ENCODE measurements around the gene RABGAP1L. TPM values are rescaled to one million over a fixed set of nuclear protein-coding genes. Genes with fewer than 3 reads are reported as not detected.
"Not testable (repeated sequence)": the region's sequence is repeated elsewhere in the genome, so short reads cannot be mapped to it uniquely, and the experiment has no call there.

RABGAP1L gene
- total RNA-seq, 2 donors from 2014 or later, result 51.4 to 124 TPM

DNA sequence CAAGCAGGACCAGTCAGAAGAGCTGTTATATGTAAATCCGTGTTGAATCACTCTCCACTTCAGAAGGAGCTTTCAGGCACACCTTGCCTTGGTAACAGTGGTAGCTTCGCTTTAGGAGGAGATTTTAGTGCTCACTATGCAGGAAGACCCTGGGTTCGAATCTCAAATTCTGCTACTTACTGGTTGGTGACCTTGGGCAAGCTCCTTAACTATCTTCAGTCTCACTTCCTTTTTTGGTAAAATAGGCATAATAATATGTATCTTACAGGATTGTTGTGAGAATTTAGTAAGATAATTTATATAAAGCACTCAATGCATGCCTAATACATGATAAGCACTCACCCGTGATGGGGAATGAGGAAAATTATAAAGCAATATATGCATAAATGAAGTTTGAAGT lies 241.8 kb downstream of the RABGAP1L start:
- H3K9me3 ChIP-seq, result no peaks in the 10 kb centered on the region
- H3K27ac ChIP-seq, result no peak overlapping the region
- intact Hi-C loops (cut with DNase I), result no loop called here
- no peak overlapping the region for H3K4me3 ChIP-seq
- ATAC-seq (no peak), DNase-seq (no peak)
- TF ChIP-seq, protein P1, sequence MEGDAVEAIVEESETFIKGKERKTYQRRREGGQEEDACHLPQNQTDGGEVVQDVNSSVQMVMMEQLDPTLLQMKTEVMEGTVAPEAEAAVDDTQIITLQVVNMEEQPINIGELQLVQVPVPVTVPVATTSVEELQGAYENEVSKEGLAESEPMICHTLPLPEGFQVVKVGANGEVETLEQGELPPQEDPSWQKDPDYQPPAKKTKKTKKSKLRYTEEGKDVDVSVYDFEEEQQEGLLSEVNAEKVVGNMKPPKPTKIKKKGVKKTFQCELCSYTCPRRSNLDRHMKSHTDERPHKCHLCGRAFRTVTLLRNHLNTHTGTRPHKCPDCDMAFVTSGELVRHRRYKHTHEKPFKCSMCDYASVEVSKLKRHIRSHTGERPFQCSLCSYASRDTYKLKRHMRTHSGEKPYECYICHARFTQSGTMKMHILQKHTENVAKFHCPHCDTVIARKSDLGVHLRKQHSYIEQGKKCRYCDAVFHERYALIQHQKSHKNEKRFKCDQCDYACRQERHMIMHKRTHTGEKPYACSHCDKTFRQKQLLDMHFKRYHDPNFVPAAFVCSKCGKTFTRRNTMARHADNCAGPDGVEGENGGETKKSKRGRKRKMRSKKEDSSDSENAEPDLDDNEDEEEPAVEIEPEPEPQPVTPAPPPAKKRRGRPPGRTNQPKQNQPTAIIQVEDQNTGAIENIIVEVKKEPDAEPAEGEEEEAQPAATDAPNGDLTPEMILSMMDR (IDR thresholded peaks at IDR 0.05), result no peak
- TF ChIP-seq POLR2A (IDR thresholded peaks at IDR 0.05), result no peak
- 89 to 92% methylated on average over 4 of the region's 4 CpGs for WGBS, 2 donors
- no peaks in the 10 kb centered on the region for H3K36me3 ChIP-seq (replicated peaks in 1 of 2; ENCODE audit: insufficient read depth in 1 of 2, low read depth in 2 of 2)
- H3K4me1 ChIP-seq, result no peaks in the 10 kb centered on the region
- H3K27me3 ChIP-seq, result no peaks in the 10 kb centered on the region

DNA sequence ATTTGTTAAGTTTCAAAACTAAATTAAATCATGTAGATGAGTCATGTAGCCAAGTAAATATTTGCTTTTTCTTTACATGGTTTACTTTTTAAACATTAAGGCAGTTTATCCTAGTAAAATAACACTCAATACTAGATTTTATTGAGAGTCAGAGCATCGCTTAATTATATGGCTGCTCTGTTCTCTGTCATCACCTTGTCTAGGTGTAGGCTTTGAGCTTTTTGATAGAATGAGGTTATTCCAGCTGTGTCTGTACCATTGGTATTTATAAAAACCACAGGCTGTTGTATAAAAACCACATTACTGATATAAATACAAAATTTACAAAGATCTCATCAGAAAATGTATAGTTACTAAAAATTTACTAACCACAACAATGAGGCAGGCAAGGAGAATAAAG lies 245.9 kb downstream of the RABGAP1L start:
- ATAC-seq, result no peak
- intact Hi-C loops (cut with DNase I), result no loop called here
- TF ChIP-seq, protein P1 (IDR thresholded peaks at IDR 0.05), result no peak
- no peak for TF ChIP-seq POLR2A (IDR thresholded peaks at IDR 0.05)
- 87 to 88% methylated on average over 1 of the region's 1 CpG for WGBS, 2 donors
- Histone ChIP-seq H3K27ac (no peak overlapping the region), H3K4me1 (no peaks in the 10 kb centered on the region), H3K4me3 (no peak overlapping the region), H3K36me3 (replicated peaks in 1 of 2; ENCODE audit: insufficient read depth in 1 of 2, low read depth in 2 of 2) (no peaks in the 10 kb centered on the region), H3K9me3 (no peaks in the 10 kb centered on the region), H3K27me3 (no peaks in the 10 kb centered on the region)
- DNase-seq, result no peak

DNA sequence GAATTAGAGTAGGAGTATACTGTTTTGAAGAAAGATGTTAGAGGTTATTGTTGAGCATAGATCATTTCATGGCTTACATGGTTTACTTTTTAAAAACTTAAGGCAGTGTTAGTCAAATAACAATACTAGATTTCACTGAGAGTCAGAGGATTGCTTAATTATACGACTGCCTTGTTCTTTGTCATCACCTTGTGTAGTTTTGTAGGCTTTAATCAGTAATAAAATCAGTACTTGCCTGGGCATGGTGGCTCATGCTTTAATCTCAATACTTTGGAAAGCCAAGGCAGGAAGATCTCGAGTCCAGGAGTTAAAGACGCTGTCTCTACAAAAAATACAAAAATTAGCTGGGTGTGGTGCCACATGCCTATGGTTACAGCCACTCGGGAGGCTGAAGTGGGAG lies 247.1 kb downstream of the RABGAP1L start:
- Histone ChIP-seq H3K27me3 (no peaks in the 10 kb centered on the region), H3K36me3 (replicated peaks in 1 of 2; ENCODE audit: insufficient read depth in 1 of 2, low read depth in 2 of 2) (no peaks in the 10 kb centered on the region), H3K4me1 (no peaks in the 10 kb centered on the region), H3K4me3 (no peak overlapping the region), H3K9me3 (no peaks in the 10 kb centered on the region), H3K27ac (no peak overlapping the region)
- DNase-seq (no peak), ATAC-seq (no peak)
- intact Hi-C loops (cut with DNase I), result no loop called here
- 89 to 93% methylated on average over 4 of the region's 4 CpGs for WGBS, 2 donors
- TF ChIP-seq, protein P1 (IDR thresholded peaks at IDR 0.05), result no peak
- no peak for TF ChIP-seq POLR2A (IDR thresholded peaks at IDR 0.05)

DNA sequence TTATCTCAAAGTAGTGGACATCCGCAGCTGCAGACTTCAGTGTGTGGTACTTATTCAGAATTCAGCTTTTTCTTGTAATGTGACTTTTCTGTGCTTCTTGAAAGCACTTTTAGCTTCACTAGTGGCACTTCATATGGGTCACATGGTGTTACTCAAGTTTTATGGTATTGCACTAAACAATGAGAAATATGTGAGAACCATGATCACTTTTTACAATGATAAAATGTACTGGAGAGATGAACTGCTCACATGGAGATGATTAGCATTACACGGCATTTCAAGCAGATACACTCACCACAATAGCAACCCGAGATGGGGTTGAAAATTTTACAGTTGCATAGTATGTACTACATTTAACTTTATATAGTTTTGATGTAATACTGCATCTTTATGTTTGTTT lies 248.3 kb downstream of the RABGAP1L start:
- no peaks in the 10 kb centered on the region for H3K4me1 ChIP-seq
- H3K27ac ChIP-seq, result no peak overlapping the region
- ATAC-seq, result no peak
- WGBS, 2 donors, result 89 to 94% methylated on average over 3 of the region's 3 CpGs
- no peaks in the 10 kb centered on the region for H3K36me3 ChIP-seq (replicated peaks in 1 of 2; ENCODE audit: insufficient read depth in 1 of 2, low read depth in 2 of 2)
- DNase-seq, result no peak
- H3K9me3 ChIP-seq, result no peaks in the 10 kb centered on the region
- no peak overlapping the region for H3K4me3 ChIP-seq
- intact Hi-C loops (cut with DNase I), result no loop called here
- no peaks in the 10 kb centered on the region for H3K27me3 ChIP-seq
- TF ChIP-seq POLR2A (IDR thresholded peaks at IDR 0.05), result no peak
- TF ChIP-seq, protein P1 (IDR thresholded peaks at IDR 0.05), result no peak

DNA sequence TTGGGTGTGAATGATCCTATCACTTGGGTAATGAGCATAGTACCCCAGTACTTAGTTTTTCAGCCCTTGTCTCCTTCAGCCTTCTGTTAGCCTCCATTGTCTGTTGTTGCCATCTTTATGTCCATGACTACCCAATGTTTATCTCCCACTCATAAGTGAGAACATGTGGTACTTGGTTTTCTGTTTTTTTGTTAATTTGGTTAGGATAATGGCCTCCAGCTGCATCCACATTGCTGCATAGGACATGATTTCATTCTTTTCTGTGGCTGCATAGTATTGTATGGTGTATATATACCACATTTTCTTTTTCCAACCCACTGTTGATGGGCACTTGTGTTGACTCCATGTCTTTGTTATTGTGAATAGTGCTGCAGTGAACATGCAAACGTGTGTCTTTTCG lies 248.8 kb downstream of the RABGAP1L start:
- Histone ChIP-seq H3K27me3 (no peaks in the 10 kb centered on the region), H3K4me3 (no peak overlapping the region), H3K36me3 (replicated peaks in 1 of 2; ENCODE audit: insufficient read depth in 1 of 2, low read depth in 2 of 2) (no peaks in the 10 kb centered on the region), H3K9me3 (no peaks in the 10 kb centered on the region), H3K27ac (no peak overlapping the region), H3K4me1 (no peaks in the 10 kb centered on the region)
- DNase-seq, result no peak
- intact Hi-C loops (cut with DNase I), result no loop called here
- WGBS, 2 donors, result 60 to 79% methylated on average over 2 of the region's 2 CpGs
- no peak for ATAC-seq
- TF ChIP-seq, protein P1 (IDR thresholded peaks at IDR 0.05), result no peak
- no peak for TF ChIP-seq POLR2A (IDR thresholded peaks at IDR 0.05)

DNA sequence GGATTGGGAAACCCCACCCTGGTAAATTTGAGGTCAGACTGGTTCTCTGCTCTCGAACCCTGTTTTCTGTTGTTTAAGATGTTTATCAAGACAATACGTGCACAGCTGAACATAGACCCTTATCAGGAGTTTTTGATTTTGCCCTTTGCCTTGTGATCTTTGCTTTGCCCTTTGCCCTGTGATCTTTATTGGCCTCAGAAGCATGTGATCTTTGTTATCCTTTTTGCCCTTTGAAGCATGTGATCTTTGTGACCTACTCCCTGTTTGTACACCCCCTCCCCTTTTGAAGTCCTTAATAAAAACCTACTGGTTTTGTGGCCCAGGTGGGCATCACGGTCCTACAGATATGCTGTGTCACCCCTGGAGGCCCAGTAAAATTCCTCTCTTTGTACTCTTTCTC lies 250.5 kb downstream of the RABGAP1L start:
- H3K36me3 ChIP-seq (replicated peaks in 1 of 2; ENCODE audit: insufficient read depth in 1 of 2, low read depth in 2 of 2); ATAC-seq; intact Hi-C loops (cut with DNase I); H3K4me3 ChIP-seq; H3K27me3 ChIP-seq; DNase-seq; H3K27ac ChIP-seq; H3K4me1 ChIP-seq; H3K9me3 ChIP-seq: not testable (repeated sequence)
- 89 to 91% methylated on average over 3 of the region's 3 CpGs for WGBS, 2 donors

All from body of pancreas (tissue), 4 donors.